ENCODE data around the gene PGAP3.

Gene PGAP3

DNA sequence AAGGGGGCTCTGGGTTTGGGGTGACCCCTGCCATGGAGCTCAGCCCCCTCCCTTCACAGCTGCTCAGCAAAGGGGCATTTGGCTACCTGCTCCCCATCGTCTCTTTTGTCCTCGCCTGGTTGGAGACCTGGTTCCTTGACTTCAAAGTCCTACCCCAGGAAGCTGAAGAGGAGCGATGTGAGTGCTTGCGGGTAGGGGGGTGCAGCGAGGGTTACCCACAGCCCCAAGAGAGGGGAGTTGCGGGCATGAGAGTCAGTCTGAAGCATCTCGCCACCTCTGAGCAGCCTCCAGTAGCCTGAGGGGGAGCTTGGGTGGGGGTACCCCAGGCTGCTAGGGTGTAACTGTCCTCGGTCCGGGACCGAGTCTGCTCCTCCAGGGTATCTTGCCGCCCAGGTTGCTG is 29.5 kb downstream of the PGAP3 start:
- Histone ChIP-seq H3K9me3 (ENCODE audit: control insufficient read depth, insufficient read depth, low read length) (no peaks in the 10 kb centered on the region), H3K4me3 (ENCODE audit: low read depth, low read length) (no peak overlapping the region), H3K27me3 (ENCODE audit: control insufficient read depth, insufficient read depth, low read length) (no peaks in the 10 kb centered on the region), H3K4me1 (ENCODE audit: control insufficient read depth, insufficient read depth, low read length) (peaks cover 8% of the 10 kb centered on the region), H3K36me3 (ENCODE audit: control insufficient read depth, insufficient read depth, low read length) (peaks cover 22% of the 10 kb centered on the region), H3K9ac (ENCODE audit: low read depth, low read length) (no peak overlapping the region)

GRCh38 chr17:39655105-39655504 is 32.8 kb downstream of the PGAP3 start:
- H3K4me1 ChIP-seq (ENCODE audit: control insufficient read depth, insufficient read depth, low read length), result peaks cover 14% of the 10 kb centered on the region
- no peak overlapping the region for H3K9ac ChIP-seq (ENCODE audit: low read depth, low read length)
- H3K36me3 ChIP-seq (ENCODE audit: control insufficient read depth, insufficient read depth, low read length), result peaks cover 7% of the 10 kb centered on the region
- no peaks in the 10 kb centered on the region for H3K9me3 ChIP-seq (ENCODE audit: control insufficient read depth, insufficient read depth, low read length)
- H3K27me3 ChIP-seq (ENCODE audit: control insufficient read depth, insufficient read depth, low read length), result no peaks in the 10 kb centered on the region
- no peak overlapping the region for H3K4me3 ChIP-seq (ENCODE audit: low read depth, low read length)

- Histone ChIP-seq H3K27me3 (ENCODE audit: control insufficient read depth, insufficient read depth, low read length) (no peaks in the 10 kb centered on the region), H3K4me3 (ENCODE audit: low read depth, low read length) (no peak overlapping the region), H3K9me3 (ENCODE audit: control insufficient read depth, insufficient read depth, low read length) (no peaks in the 10 kb centered on the region), H3K4me1 (ENCODE audit: control insufficient read depth, insufficient read depth, low read length) (peaks cover 14% of the 10 kb centered on the region), H3K9ac (ENCODE audit: low read depth, low read length) (no peak overlapping the region), H3K36me3 (ENCODE audit: control insufficient read depth, insufficient read depth, low read length) (peaks cover 6% of the 10 kb centered on the region)
Measured at GRCh38 chr17:39653662-39654331, 34.1 kb downstream of the PGAP3 start.

- no peak overlapping the region for H3K9ac ChIP-seq (ENCODE audit: low read depth, low read length)
- H3K9me3 ChIP-seq (ENCODE audit: control insufficient read depth, insufficient read depth, low read length), result no peaks in the 10 kb centered on the region
- H3K36me3 ChIP-seq (ENCODE audit: control insufficient read depth, insufficient read depth, low read length), result peaks cover 6% of the 10 kb centered on the region
- H3K4me3 ChIP-seq (ENCODE audit: low read depth, low read length), result no peak overlapping the region
- H3K27me3 ChIP-seq (ENCODE audit: control insufficient read depth, insufficient read depth, low read length), result no peaks in the 10 kb centered on the region
- H3K4me1 ChIP-seq (ENCODE audit: control insufficient read depth, insufficient read depth, low read length), result peaks cover 14% of the 10 kb centered on the region
Measured at GRCh38 chr17:39653316-39653661, 34.6 kb downstream of the PGAP3 start.

DNA sequence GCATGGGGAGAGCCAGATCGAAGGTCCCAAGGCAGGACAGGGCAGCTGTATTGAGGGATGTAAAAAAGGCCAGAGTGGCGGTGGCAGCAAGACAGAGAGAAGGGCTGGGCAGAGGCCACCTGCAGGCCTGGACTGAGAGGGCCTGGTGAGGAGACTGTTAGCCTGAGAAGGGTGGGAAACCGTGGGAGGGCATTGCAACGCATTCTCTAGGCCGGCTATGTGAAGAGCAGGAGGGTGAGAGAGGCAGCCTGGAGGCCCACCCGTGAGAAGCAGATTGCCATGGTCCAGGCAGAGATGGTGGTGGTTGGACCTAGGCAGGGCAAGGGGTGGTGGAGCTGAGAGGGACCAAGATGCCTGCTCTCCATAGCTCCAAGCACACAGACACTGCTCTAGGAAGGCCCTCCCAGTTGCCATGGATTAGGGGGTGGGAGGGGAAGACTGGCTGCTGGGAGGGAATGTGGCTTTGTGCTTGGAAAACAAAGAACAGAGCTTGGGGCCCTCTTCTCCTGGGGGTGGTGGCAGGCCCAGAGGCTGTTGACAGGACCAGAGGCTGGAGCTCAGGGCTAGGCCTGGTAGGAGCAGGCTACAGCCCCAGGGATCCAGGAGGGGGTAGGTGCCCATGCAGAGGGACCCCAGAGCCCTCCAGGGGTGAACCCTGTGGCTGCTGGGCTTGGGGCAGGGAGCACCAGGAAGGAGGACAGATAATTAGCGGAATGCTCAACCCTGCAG is 35.1 kb downstream of the PGAP3 start:
- Histone ChIP-seq H3K27me3 (ENCODE audit: control insufficient read depth, insufficient read depth, low read length) (no peaks in the 10 kb centered on the region), H3K9me3 (ENCODE audit: control insufficient read depth, insufficient read depth, low read length) (no peaks in the 10 kb centered on the region), H3K36me3 (ENCODE audit: control insufficient read depth, insufficient read depth, low read length) (peaks cover 6% of the 10 kb centered on the region), H3K9ac (ENCODE audit: low read depth, low read length) (no peak overlapping the region), H3K4me3 (ENCODE audit: low read depth, low read length) (no peak overlapping the region), H3K4me1 (ENCODE audit: control insufficient read depth, insufficient read depth, low read length) (peaks cover 14% of the 10 kb centered on the region)

DNA sequence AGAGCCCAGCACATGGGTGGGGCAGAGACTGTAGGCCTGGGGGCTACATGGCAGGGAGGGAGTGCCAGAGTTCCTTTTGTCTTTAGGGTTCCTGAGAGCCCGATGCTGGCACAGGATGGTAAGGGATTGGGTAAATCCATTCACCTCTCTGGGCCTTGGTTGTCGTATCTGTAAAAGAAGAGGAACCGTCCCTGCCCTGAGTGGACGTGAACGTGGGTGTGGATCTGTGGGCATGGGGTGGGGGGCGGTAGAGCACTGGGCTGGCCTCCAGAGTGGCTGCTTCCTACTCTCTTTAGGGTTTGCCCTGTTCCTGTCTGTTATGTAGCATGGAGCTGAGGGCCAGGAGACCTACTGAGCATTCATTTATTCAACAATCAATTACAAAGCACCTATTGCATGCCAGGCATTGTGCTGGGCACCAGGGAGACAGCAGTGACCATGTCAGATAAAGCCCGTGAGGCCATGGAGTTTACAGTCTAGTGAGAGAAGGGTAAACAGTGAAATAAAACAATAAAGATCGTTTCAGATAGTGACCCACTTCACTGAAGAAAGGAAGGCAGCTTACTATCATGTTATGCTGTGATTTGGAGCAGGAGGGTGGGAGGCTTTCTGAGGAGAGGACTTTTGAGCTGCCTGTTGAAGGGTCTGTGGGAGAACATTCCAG is 35.8 kb downstream of the PGAP3 start:
- no peaks in the 10 kb centered on the region for H3K27me3 ChIP-seq (ENCODE audit: control insufficient read depth, insufficient read depth, low read length)
- peaks cover 14% of the 10 kb centered on the region for H3K4me1 ChIP-seq (ENCODE audit: control insufficient read depth, insufficient read depth, low read length)
- no peaks in the 10 kb centered on the region for H3K9me3 ChIP-seq (ENCODE audit: control insufficient read depth, insufficient read depth, low read length)
- no peak overlapping the region for H3K9ac ChIP-seq (ENCODE audit: low read depth, low read length)
- H3K36me3 ChIP-seq (ENCODE audit: control insufficient read depth, insufficient read depth, low read length), result peaks cover 6% of the 10 kb centered on the region
- no peak overlapping the region for H3K4me3 ChIP-seq (ENCODE audit: low read depth, low read length)

GRCh38 chr17:39650121-39650579 is 37.7 kb downstream of the PGAP3 start:
- Histone ChIP-seq H3K9me3 (ENCODE audit: control insufficient read depth, insufficient read depth, low read length) (no peaks in the 10 kb centered on the region), H3K4me1 (ENCODE audit: control insufficient read depth, insufficient read depth, low read length) (peaks cover 18% of the 10 kb centered on the region), H3K9ac (ENCODE audit: low read depth, low read length) (no peak overlapping the region), H3K4me3 (ENCODE audit: low read depth, low read length) (no peak overlapping the region), H3K36me3 (ENCODE audit: control insufficient read depth, insufficient read depth, low read length) (no peaks in the 10 kb centered on the region), H3K27me3 (ENCODE audit: control insufficient read depth, insufficient read depth, low read length) (no peaks in the 10 kb centered on the region)

DNA sequence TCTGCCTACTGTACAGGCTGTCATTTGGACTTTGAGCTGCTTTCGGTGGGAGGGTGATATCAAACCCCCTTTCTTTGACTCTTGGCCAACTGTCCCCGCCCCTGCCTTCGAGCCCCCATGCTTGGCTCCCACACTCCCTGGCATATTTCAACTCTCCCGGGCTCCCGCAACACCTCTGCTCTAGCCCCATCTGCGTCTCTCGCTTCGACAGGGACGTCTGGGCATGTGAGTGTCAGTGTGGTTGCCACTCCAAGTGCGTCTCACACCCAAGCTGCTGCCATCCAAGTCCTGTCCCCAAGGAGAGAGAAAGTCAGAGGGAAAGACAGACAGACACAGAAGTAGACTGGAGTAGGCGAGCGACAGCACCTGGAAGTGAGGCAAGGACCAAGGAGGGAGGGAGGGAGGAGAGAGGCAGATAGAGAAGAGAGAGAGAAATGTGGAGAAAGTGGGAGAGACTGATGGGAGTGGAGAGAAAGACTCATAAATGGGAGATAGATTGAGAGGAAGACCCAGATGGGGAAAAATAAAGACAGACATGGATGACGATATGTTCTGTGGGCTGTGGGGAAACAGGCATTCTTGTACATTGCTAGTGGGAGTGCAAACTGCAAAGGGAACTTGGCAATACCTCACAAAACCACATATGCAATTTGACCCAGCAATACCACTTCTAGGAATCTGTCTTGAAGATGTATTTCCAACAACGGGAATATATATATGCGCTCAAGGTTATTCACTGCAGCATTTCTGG is 39.1 kb downstream of the PGAP3 start:
- no peaks in the 10 kb centered on the region for H3K36me3 ChIP-seq (ENCODE audit: control insufficient read depth, insufficient read depth, low read length)
- H3K4me1 ChIP-seq (ENCODE audit: control insufficient read depth, insufficient read depth, low read length), result peaks cover 21% of the 10 kb centered on the region
- no peaks in the 10 kb centered on the region for H3K27me3 ChIP-seq (ENCODE audit: control insufficient read depth, insufficient read depth, low read length)

GRCh38 chr17:39647256-39647655 is 40.6 kb downstream of the PGAP3 start:
- Histone ChIP-seq H3K36me3 (ENCODE audit: control insufficient read depth, insufficient read depth, low read length) (no peaks in the 10 kb centered on the region), H3K27me3 (ENCODE audit: control insufficient read depth, insufficient read depth, low read length) (no peaks in the 10 kb centered on the region), H3K4me1 (ENCODE audit: control insufficient read depth, insufficient read depth, low read length) (peaks cover 11% of the 10 kb centered on the region), H3K4me3 (ENCODE audit: low read depth, low read length) (no peak overlapping the region), H3K9ac (ENCODE audit: low read depth, low read length) (no peak overlapping the region), H3K9me3 (ENCODE audit: control insufficient read depth, insufficient read depth, low read length) (no peaks in the 10 kb centered on the region)

More for the DNA sequence above, 39.1 kb downstream of the PGAP3 start:
- H3K4me3 ChIP-seq (ENCODE audit: low read depth, low read length), result no peak overlapping the region
- H3K9ac ChIP-seq (ENCODE audit: low read depth, low read length), result no peak overlapping the region
- H3K9me3 ChIP-seq (ENCODE audit: control insufficient read depth, insufficient read depth, low read length), result no peaks in the 10 kb centered on the region

DNA sequence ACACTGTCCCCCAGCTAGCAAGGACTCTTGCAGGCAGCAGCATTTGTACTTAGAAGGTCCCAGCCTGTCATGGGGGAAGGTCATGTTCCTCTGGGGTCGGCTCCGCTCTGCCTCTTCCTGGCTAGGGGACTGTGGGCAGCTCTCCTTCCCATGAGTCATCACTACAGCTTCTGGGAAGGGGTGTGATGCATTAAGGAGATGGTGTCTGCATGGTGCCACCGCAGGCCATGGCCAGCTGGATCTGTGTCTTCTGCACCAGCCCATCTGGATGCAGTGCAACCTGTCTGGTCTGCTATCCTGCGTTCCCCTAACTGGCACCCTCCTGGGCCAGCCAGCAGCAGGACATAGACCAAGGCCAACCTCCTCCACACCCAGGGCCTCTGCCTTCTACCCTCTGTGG is 44.6 kb downstream of the PGAP3 start:
- no peaks in the 10 kb centered on the region for H3K27me3 ChIP-seq (ENCODE audit: control insufficient read depth, insufficient read depth, low read length)
- H3K4me3 ChIP-seq (ENCODE audit: low read depth, low read length), result no peak overlapping the region
- no peak overlapping the region for H3K9ac ChIP-seq (ENCODE audit: low read depth, low read length)
- no peaks in the 10 kb centered on the region for H3K9me3 ChIP-seq (ENCODE audit: control insufficient read depth, insufficient read depth, low read length)
- peaks cover 20% of the 10 kb centered on the region for H3K4me1 ChIP-seq (ENCODE audit: control insufficient read depth, insufficient read depth, low read length)
- no peaks in the 10 kb centered on the region for H3K36me3 ChIP-seq (ENCODE audit: control insufficient read depth, insufficient read depth, low read length)

- Histone ChIP-seq H3K27me3 (ENCODE audit: control insufficient read depth, insufficient read depth, low read length) (no peaks in the 10 kb centered on the region), H3K4me3 (ENCODE audit: low read depth, low read length) (no peak overlapping the region), H3K4me1 (ENCODE audit: control insufficient read depth, insufficient read depth, low read length) (peaks cover 27% of the 10 kb centered on the region), H3K36me3 (ENCODE audit: control insufficient read depth, insufficient read depth, low read length) (no peaks in the 10 kb centered on the region), H3K9me3 (ENCODE audit: control insufficient read depth, insufficient read depth, low read length) (no peaks in the 10 kb centered on the region), H3K9ac (ENCODE audit: low read depth, low read length) (no peak overlapping the region)
Measured at GRCh38 chr17:39642291-39643074, 45.4 kb downstream of the PGAP3 start.

All from iPS-15b (cell line).